ENCODE results near the gene CFAP43. TPM values are rescaled to one million over a fixed set of nuclear protein-coding genes. Genes with fewer than 3 reads are reported as not detected.

Gene CFAP43
- total and polyA plus RNA-seq, 8 donors, result under 0.01 to 2.0 (median 0.25) TPM; not detected in 3

DNA sequence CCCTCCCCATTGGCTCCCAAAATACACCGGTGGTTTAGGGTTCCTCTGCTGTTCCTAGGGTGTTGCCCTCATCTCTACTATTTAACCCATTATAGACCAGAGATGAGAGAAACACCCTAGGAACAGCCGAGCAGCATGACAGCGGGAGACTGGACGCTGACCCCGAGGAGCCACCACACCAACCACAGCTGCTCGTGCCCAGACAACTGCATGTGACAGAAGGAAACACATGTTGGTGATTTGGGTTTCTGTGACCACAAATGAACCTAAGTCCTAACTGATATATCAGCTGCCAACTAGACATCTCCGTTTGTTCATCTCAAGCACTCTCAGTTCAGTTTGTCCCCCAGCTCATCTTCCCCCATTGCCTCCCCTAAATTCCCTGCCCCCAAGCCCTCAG, 13.4 kb downstream of the CFAP43 start:
- Histone ChIP-seq H3K36me3 (no peaks in the 10 kb centered on the region), H3K4me3 (no peak overlapping the region), H3K9me3 (no peaks in the 10 kb centered on the region), H3K27me3 (no peaks in the 10 kb centered on the region), H3K4me1 (no peaks in the 10 kb centered on the region), H3K27ac (no peak overlapping the region)
- no peak for DNase-seq
- TF ChIP-seq, protein P1, sequence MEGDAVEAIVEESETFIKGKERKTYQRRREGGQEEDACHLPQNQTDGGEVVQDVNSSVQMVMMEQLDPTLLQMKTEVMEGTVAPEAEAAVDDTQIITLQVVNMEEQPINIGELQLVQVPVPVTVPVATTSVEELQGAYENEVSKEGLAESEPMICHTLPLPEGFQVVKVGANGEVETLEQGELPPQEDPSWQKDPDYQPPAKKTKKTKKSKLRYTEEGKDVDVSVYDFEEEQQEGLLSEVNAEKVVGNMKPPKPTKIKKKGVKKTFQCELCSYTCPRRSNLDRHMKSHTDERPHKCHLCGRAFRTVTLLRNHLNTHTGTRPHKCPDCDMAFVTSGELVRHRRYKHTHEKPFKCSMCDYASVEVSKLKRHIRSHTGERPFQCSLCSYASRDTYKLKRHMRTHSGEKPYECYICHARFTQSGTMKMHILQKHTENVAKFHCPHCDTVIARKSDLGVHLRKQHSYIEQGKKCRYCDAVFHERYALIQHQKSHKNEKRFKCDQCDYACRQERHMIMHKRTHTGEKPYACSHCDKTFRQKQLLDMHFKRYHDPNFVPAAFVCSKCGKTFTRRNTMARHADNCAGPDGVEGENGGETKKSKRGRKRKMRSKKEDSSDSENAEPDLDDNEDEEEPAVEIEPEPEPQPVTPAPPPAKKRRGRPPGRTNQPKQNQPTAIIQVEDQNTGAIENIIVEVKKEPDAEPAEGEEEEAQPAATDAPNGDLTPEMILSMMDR (IDR thresholded peaks at IDR 0.05), result no peak
- no peak for TF ChIP-seq POLR2AphosphoS5 (IDR thresholded peaks at IDR 0.05)
- no peak for TF ChIP-seq POLR2A (IDR thresholded peaks at IDR 0.05)
- TF ChIP-seq EP300 (IDR thresholded peaks at IDR 0.05), result no peak
- 56 to 75% (median 70%) methylated on average over 7 of the region's 7 CpGs for WGBS, 5 donors
- intact Hi-C loops (cut with DNase I; ENCODE audit: low total_unique reads), result no loop called here

DNA sequence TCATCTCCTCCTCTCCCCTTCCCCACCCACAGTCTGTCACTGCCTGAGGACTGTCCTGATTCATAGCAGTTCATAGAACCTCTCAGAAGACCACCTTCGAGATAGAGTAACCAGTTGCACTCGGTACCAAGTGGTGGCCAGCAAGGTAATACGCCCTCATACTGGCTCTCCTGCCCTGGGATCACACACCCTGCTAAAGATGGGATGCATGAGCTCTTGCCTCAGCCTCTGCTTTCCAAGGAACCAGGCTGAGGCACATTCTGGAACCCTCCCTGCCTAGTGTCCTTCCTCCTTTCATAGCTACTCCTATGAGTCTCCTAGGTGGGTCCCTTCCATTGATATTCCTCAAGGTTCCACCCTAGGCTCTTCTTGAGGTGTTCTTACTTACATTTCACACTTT, 15.5 kb downstream of the CFAP43 start:
- Histone ChIP-seq H3K27ac (no peak overlapping the region), H3K4me1 (no peaks in the 10 kb centered on the region), H3K27me3 (no peaks in the 10 kb centered on the region), H3K9me3 (no peaks in the 10 kb centered on the region), H3K36me3 (no peaks in the 10 kb centered on the region), H3K4me3 (no peak overlapping the region)
- intact Hi-C loops (cut with DNase I; ENCODE audit: low total_unique reads), result no loop called here
- no peak for TF ChIP-seq POLR2AphosphoS5 (IDR thresholded peaks at IDR 0.05)
- no peak for TF ChIP-seq EP300 (IDR thresholded peaks at IDR 0.05)
- TF ChIP-seq POLR2A (IDR thresholded peaks at IDR 0.05), result no peak
- TF ChIP-seq, protein P1 (IDR thresholded peaks at IDR 0.05), result no peak
- 81 to 97% (median 90%) methylated on average over 3 of the region's 3 CpGs for WGBS, 5 donors
- no peak for DNase-seq

DNA sequence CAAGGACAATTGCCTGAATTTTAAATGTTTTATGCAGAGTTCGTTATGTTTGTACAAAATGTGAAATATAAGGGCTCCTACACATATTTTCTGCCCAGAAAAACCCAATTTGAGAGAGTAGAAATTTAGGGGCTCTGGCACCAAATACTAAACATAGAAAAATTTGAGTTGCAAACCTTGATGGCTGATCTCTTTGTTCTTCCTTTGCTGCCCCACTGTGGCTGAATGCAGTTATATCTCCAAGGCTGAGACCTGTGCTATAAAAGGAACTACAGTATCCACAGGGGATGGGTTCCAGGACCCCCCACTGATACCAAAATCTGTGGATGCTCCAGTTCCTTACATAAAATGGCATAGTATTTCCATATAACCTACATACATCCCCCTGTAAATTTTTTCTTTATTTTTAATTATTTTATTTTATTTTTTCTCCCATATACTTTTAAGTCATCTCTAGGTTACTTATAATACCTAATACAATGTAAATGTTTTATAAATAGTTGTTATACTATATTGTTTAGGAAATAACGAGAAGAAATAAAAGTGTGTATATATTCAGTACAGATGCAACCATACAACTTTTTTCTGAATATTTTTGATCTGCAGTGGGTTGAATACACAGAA, 22.5 kb downstream of the CFAP43 start:
- H3K27me3 ChIP-seq, result no peaks in the 10 kb centered on the region
- H3K36me3 ChIP-seq, result no peaks in the 10 kb centered on the region
- intact Hi-C loops (cut with DNase I; ENCODE audit: low total_unique reads), result loop anchor here (10.0 kb wide), 1 partner anchor 165 kb away; no protein-coding TSS in a partner anchor
- TF ChIP-seq, protein P1 (IDR thresholded peaks at IDR 0.05), result peak in 5 of 7 experiments; percentile 16 to 46 (median 42)
- no peak for TF ChIP-seq EP300 (IDR thresholded peaks at IDR 0.05)
- H3K9me3 ChIP-seq, result no peaks in the 10 kb centered on the region
- H3K27ac ChIP-seq, result no peak overlapping the region
- peak in 1 of 2 donors; percentile 78 for DNase-seq
- WGBS, 5 donors, result 26 to 39% (median 36%) methylated on average over 2 of the region's 2 CpGs
- H3K4me3 ChIP-seq, result no peak overlapping the region
- H3K4me1 ChIP-seq, result no peaks in the 10 kb centered on the region

DNA sequence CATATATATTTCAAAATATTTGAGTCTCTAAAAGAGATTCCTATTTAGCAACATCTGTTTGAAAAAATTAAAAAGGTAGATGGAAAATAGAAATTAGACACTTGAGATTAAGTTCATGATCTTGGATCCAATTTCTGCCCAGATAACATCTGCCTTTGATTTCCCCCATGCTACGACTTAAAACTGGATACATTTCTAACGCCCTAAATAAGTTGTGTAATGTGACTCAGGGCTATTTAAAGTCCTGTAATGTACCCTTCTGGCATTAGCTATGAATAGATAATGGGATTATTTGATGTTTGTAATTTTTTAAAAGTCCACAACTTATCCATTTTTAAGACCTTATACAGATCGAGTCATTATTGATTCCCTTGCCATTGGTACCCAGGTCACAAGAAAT, 23.4 kb downstream of the CFAP43 start:
- no peaks in the 10 kb centered on the region for H3K36me3 ChIP-seq
- H3K9me3 ChIP-seq, result no peaks in the 10 kb centered on the region
- H3K4me3 ChIP-seq, result no peak overlapping the region
- no peaks in the 10 kb centered on the region for H3K27me3 ChIP-seq
- intact Hi-C loops (cut with DNase I; ENCODE audit: low total_unique reads), result loop anchor here (10.0 kb wide), 1 partner anchor 164 kb away; no protein-coding TSS in a partner anchor
- TF ChIP-seq, protein P1 (IDR thresholded peaks at IDR 0.05), result no peak
- TF ChIP-seq POLR2A (IDR thresholded peaks at IDR 0.05), result no peak
- TF ChIP-seq POLR2AphosphoS5 (IDR thresholded peaks at IDR 0.05), result no peak
- TF ChIP-seq EP300 (IDR thresholded peaks at IDR 0.05), result no peak
- no peaks in the 10 kb centered on the region for H3K4me1 ChIP-seq
- WGBS, 5 donors, result 59 to 75% (median 73%) methylated on average over 3 of the region's 3 CpGs
- DNase-seq, result no peak
- no peak overlapping the region for H3K27ac ChIP-seq
